Fibroblast of lung (primary cell): ENCODE measurements around the gene BNIP3. TPM values are rescaled to one million over a fixed set of nuclear protein-coding genes. Genes with fewer than 3 reads are reported as not detected.

Experiments used
- DNase-seq, 2 donors: peaks; one replicate each; pipeline versions ENCODE4 v3.0.0 to v3.0.0-alpha.2; 2010; ENCODE audit warnings: low read depth in 2 of 2
- H2AFZ ChIP-seq: 2 replicates; pipeline ENCODE4 v1.5.1; 2012; ENCODE audit warnings: low read length, control low read depth, inconsistent platforms
- H3K27ac ChIP-seq: 2 replicates; pipeline ENCODE4 v1.5.1; 2011; ENCODE audit warnings: low read length, control low read depth; ENCODE audit not compliant: insufficient read depth
- H3K27me3 ChIP-seq: 2 replicates; pipeline ENCODE4 v1.5.1; 2011; ENCODE audit warnings: mild to moderate bottlenecking, low read length; ENCODE audit not compliant: control insufficient read depth, insufficient read depth
- H3K36me3 ChIP-seq: 2 replicates; pipeline ENCODE4 v1.5.1; 2011; ENCODE audit warnings: low read length; ENCODE audit not compliant: control insufficient read depth, insufficient read depth
- H3K4me1 ChIP-seq: 2 replicates; pipeline ENCODE4 v1.5.1; 2011; ENCODE audit warnings: low read length; ENCODE audit not compliant: control insufficient read depth, insufficient read depth; ENCODE audit errors: extremely low read depth
- H3K4me2 ChIP-seq: 2 replicates; pipeline ENCODE4 v1.5.1; 2011; ENCODE audit warnings: low read length, control low read depth; ENCODE audit not compliant: insufficient read depth; ENCODE audit errors: extremely low read depth
- H3K4me3 ChIP-seq, 4 experiments: fragments of 200-600 bp in 1 of 4; sonication (generic) in 1 of 4; replicated peaks in 1 of 4; 2 replicates each; pipeline ENCODE4 v1.5.1; 2011 to 2016; ENCODE audit warnings: low read length in 4 of 4, low read depth in 3 of 4, mild to moderate bottlenecking in 3 of 4, control low read depth in 2 of 4, inconsistent platforms in 1 of 4, mixed read lengths in 1 of 4; ENCODE audit not compliant: insufficient read depth in 1 of 4; ENCODE audit errors: control extremely low read depth in 1 of 4
- H3K79me2 ChIP-seq: 2 replicates; pipeline ENCODE4 v1.5.1; 2012; ENCODE audit warnings: mild to moderate bottlenecking, low read length, inconsistent platforms; ENCODE audit not compliant: control insufficient read depth, insufficient read depth
- H3K9ac ChIP-seq: 2 replicates; pipeline ENCODE4 v1.5.1; 2011; ENCODE audit warnings: mild to moderate bottlenecking, low read length, control low read depth; ENCODE audit not compliant: insufficient read depth
- H3K9me3 ChIP-seq: 2 replicates; pipeline ENCODE4 v1.5.1; 2012; ENCODE audit warnings: low read depth, low read length; ENCODE audit not compliant: control insufficient read depth, insufficient read depth
- H4K20me1 ChIP-seq: 2 replicates; pipeline ENCODE4 v1.5.1; 2011; ENCODE audit warnings: low read length; ENCODE audit not compliant: control insufficient read depth, insufficient read depth; ENCODE audit errors: extremely low read depth
- EZH2 ChIP-seq: IDR thresholded peaks from 2 replicates; pipeline ENCODE4 v1.5.1; 2012; ENCODE audit warnings: low read length, control low read depth, mild to moderate bottlenecking; ENCODE audit errors: missing control alignments
- polyA plus RNA-seq, 2 donors: library from polyadenylated mRNA; depleted of rRNA in 1 of 2; stranded (reverse) in 1 of 2; unstranded in 1 of 2; fragments of >200 nt; gene quantifications; 2 replicates each; pipeline ENCODE4 v1.2.1, GENCODE V29; 2011 to 2012; ENCODE audit warnings: missing spikeins in 1 of 2
- total RNA-seq: library from RNA; depleted of rRNA; stranded (reverse); fragments of >200 nt; gene quantifications from 2 replicates; pipeline ENCODE4 v1.2.1, GENCODE V29; 2014
- TF ChIP-seq, protein P1 (sequence below), 2 donors: IDR thresholded peaks in 1 of 2; conservative IDR thresholded peaks in 1 of 2; 1 replicate in 1 of 2; 2 replicates in 1 of 2; pipeline ENCODE4 v1.5.1; 2011 to 2012; ENCODE audit warnings: low read length in 2 of 2, control low read depth in 1 of 2, inconsistent platforms in 1 of 2, low read depth in 1 of 2, mild to moderate bottlenecking in 1 of 2

BNIP3 gene
- total and polyA plus RNA-seq, 2 donors (not counting 1 experiment from before 2014, with no cell fraction given), result 62.4 to 104 TPM

DNA sequence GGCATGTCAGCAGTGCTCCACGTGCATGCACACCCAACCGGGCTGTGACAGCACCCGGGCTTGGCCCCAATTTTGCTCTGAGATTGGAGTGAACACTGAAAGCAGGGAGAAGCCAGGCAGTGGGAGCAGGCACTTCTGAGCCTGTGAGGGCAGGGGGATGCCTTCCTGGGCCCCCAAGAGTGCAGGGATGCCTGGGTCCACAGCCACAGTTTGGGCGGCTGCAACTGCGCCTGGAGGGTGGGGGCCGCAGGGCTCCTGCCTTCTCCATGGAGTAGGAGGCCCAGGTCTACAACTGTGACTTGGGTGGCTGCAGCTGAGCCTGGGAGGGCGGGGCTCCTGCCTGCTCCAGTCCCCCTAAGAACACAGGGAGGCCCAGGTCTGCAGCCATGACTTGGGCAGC is 37.6 kb upstream of the BNIP3 start:
- Histone ChIP-seq H3K36me3 (no peaks in the 10 kb centered on the region), H3K27me3 (no peaks in the 10 kb centered on the region), H3K9me3 (no peaks in the 10 kb centered on the region), H2AFZ (no peak overlapping the region), H3K79me2 (no peaks in the 10 kb centered on the region), H4K20me1 (no peaks in the 10 kb centered on the region), H3K9ac (no peak overlapping the region), H3K4me3 (no peak overlapping the region), H3K4me1 (no peaks in the 10 kb centered on the region), H3K4me2 (no peak overlapping the region), H3K27ac (no peak overlapping the region)
- DNase-seq, result no peak
- TF ChIP-seq EZH2, result no peak
- TF ChIP-seq, protein P1, sequence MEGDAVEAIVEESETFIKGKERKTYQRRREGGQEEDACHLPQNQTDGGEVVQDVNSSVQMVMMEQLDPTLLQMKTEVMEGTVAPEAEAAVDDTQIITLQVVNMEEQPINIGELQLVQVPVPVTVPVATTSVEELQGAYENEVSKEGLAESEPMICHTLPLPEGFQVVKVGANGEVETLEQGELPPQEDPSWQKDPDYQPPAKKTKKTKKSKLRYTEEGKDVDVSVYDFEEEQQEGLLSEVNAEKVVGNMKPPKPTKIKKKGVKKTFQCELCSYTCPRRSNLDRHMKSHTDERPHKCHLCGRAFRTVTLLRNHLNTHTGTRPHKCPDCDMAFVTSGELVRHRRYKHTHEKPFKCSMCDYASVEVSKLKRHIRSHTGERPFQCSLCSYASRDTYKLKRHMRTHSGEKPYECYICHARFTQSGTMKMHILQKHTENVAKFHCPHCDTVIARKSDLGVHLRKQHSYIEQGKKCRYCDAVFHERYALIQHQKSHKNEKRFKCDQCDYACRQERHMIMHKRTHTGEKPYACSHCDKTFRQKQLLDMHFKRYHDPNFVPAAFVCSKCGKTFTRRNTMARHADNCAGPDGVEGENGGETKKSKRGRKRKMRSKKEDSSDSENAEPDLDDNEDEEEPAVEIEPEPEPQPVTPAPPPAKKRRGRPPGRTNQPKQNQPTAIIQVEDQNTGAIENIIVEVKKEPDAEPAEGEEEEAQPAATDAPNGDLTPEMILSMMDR (conservative IDR thresholded peaks at IDR 0.05 in 1 of 2, IDR thresholded peaks at IDR 0.05 in 1 of 2; ENCODE audit: low read depth in 1 of 2, low read length in 2 of 2), result no peak

DNA sequence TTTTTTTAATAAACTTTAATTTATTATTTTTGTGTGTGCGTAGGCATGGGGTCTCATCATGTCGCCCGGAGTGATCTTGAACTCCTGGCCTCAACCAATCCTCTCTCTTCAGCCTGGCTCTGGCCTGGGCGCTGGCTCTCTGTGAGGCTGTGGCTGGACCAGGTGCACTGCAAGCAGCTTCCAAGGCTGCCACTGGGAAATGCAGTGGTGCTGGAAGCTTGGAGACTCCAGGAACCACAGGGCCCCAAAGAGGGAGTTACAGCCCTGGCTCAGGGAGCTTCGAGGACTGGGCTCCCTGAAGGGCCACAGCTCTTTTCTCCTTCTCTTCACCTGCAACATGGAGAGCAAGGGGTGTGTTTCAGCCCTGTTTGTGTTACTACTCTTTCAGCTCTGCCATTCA is 36.7 kb upstream of the BNIP3 start:
- H3K9me3 ChIP-seq, result no peaks in the 10 kb centered on the region
- no peak for DNase-seq
- H4K20me1 ChIP-seq, result no peaks in the 10 kb centered on the region
- H3K4me3 ChIP-seq, result no peak overlapping the region
- H3K9ac ChIP-seq, result no peak overlapping the region
- H2AFZ ChIP-seq, result no peak overlapping the region
- H3K36me3 ChIP-seq, result no peaks in the 10 kb centered on the region
- H3K27ac ChIP-seq, result no peak overlapping the region
- H3K79me2 ChIP-seq, result no peaks in the 10 kb centered on the region
- H3K27me3 ChIP-seq, result no peaks in the 10 kb centered on the region
- H3K4me1 ChIP-seq, result no peaks in the 10 kb centered on the region
- TF ChIP-seq, protein P1 (conservative IDR thresholded peaks at IDR 0.05 in 1 of 2, IDR thresholded peaks at IDR 0.05 in 1 of 2; ENCODE audit: low read depth in 1 of 2, low read length in 2 of 2), result no peak
- no peak for TF ChIP-seq EZH2
- H3K4me2 ChIP-seq, result no peak overlapping the region

DNA sequence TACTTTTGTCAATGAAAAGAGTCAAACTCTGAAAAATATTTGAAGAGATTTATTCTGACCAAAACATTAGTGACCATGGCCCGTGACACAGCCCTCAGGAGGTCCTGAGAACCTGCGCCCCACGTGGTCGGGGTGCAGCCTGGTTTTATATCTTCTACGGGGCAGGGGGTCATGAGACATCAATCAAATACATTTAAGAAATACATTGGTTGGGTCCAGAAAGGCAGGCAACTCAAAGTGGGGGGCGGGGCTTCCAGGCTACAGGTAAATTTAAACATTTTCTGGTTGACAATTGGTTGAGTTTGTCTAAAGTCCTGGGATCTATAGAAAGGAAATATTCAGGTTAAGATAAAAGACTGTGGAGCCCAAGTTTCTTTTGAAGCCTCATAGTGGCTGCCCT is 34.8 kb upstream of the BNIP3 start:
- no peaks in the 10 kb centered on the region for H3K79me2 ChIP-seq
- no peak overlapping the region for H3K4me3 ChIP-seq
- no peak overlapping the region for H3K4me2 ChIP-seq
- no peak for TF ChIP-seq EZH2
- TF ChIP-seq, protein P1 (conservative IDR thresholded peaks at IDR 0.05 in 1 of 2, IDR thresholded peaks at IDR 0.05 in 1 of 2; ENCODE audit: low read depth in 1 of 2, low read length in 2 of 2), result no peak
- no peaks in the 10 kb centered on the region for H3K36me3 ChIP-seq
- H2AFZ ChIP-seq, result no peak overlapping the region
- no peaks in the 10 kb centered on the region for H3K4me1 ChIP-seq
- no peak overlapping the region for H3K9ac ChIP-seq
- H3K27me3 ChIP-seq, result no peaks in the 10 kb centered on the region
- H4K20me1 ChIP-seq, result no peaks in the 10 kb centered on the region
- no peaks in the 10 kb centered on the region for H3K9me3 ChIP-seq
- no peak overlapping the region for H3K27ac ChIP-seq
- DNase-seq, result no peak
